GM08714 (cell line): ENCODE results near the gene PACRG.

Experiments
- H3K4me3 ChIP-seq: fragments of 200-500 bp; sonication (Bioruptor generic); 2 replicates; pipeline ENCODE4 v1.5.1; 2014; ENCODE audit warnings: mild to moderate bottlenecking, low read length, inconsistent platforms
- ZNF274 ChIP-seq: IDR thresholded peaks from 2 replicates; pipeline ENCODE4 v1.6.1; 2012; ENCODE audit warnings: mild to moderate bottlenecking, low read depth, low read length

PACRG gene

DNA sequence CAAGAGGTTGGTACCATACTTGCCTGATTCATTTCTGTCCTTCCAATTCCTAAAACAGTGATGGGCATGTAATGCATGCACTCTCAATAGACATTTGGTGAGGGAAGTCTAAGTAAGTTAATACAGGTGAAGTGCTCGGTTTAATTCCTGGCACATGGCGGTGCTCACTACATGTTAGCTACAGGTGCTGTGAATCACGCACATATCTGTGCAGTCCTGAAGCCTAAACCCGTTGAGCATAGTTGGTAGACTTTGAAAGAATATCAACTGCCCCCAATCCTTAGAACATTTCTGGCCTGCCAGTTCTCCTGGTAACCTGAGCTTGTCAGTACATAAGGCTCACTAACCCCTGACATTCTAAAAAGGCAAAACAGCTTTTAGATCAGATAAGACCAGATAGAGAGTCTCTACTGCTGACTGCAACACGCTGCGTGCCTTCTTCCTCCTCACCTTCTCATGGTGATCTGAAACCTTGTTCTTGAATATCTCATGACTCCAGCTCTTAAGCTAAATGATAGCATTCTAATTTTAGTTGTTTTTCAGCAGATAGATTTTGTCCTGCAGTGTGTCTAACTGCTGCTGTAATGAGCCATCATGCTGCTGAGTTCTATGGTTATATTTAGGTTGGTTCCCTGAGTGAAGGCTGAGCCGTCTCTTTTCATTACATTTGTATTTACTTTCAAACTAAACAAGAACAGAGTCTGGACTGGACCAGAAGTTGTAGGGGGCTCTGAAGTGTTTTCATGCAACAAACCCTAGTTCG is 358.3 kb downstream of the PACRG start:
- no peak overlapping the region for H3K4me3 ChIP-seq
- TF ChIP-seq ZNF274 = no peak

DNA sequence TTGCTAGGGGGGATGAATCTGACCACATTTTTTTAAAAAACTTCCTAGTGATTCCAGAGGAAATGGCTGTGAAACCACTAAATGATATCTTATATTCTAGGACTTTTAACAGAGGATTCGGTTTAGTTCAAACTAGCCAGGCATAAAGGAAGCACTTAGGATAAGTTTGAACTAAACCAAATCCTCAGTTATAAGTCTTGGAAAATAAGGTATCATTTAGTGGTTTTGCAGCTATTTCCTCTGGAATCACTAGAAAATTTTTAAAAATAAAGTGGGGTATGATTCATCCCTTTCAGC is 358.8 kb downstream of the PACRG start:
- no peak for TF ChIP-seq ZNF274
- H3K4me3 ChIP-seq = no peak overlapping the region

DNA sequence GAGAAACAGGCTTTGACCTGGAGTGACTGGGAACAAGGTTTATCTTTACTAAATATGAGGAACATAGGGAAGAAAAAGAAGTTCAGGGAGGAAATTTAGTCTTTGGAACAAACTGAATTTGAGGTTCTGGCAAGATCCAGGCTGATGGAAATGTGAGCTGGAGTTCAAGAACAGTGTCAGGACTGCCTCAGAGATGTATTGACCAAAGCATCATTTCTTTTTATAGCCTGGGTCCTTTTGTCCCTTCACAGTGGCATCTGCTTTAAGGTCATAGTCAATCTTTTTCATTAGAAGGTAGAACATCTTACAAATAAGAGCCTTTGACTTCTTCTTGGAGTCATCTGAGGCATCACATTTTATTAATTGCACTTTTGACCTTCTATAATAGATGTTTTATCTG is 360.2 kb downstream of the PACRG start:
- no peak for TF ChIP-seq ZNF274
- H3K4me3 ChIP-seq = no peak overlapping the region

DNA sequence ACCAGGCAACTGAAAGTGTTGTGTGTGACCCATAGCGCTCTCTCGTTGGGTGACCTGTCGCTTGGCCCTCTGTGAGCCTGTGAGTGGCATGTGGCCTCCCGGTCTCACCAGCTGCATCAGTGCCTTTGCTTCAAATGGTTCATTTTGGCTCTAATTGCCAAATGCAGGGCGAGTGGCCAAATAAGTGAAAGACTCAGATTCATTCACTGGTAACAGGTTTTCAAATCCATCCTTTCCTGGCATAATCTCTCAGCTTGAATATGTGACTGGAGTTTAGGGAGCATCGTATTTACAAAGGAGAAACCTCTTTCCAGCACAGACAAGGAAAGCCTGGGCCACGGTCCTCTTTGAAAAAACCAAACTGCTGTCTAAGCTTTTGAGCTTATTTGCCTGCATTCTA is 365.1 kb downstream of the PACRG start:
- TF ChIP-seq ZNF274 = no peak
- no peak overlapping the region for H3K4me3 ChIP-seq

DNA sequence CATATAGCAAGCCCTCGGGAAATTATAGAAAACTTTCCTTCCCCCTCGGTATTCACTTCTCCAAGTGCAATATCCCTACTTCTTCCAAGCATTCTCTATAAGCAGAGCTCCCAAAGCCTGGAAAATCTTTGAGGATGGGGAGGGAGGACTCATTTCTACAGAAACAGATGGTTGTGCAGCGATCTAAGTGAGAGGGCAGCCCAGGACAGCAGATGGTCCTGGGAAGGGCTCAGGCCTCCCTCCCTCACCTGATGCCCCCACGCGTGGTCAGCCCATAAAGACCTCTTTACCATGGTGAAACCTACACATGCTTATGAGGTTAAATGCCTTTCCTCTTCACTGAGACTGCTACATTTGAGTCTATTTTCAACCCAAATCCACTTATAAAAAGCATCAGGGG is 367.1 kb downstream of the PACRG start:
- no peak for TF ChIP-seq ZNF274
- no peak overlapping the region for H3K4me3 ChIP-seq

DNA sequence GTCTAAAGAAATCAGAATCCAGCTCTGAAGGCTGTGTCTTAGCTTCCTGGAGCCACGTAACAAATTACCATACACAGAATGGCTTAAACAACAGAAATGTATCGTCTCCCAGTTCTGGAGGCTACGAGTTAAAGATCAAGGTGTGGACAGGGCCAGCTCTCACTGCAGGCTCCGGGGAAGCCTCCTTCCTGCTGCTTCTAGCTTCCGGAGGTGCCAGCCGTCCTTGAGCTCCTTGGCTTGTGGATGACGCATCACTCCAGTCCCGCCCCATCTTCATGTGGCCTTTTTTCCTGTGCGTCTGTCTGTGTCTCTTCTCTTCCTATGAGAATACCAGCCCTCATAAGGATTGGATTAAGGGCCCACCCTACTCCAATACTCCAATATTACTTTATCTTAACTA is 367.6 kb downstream of the PACRG start:
- no peak overlapping the region for H3K4me3 ChIP-seq
- no peak for TF ChIP-seq ZNF274

DNA sequence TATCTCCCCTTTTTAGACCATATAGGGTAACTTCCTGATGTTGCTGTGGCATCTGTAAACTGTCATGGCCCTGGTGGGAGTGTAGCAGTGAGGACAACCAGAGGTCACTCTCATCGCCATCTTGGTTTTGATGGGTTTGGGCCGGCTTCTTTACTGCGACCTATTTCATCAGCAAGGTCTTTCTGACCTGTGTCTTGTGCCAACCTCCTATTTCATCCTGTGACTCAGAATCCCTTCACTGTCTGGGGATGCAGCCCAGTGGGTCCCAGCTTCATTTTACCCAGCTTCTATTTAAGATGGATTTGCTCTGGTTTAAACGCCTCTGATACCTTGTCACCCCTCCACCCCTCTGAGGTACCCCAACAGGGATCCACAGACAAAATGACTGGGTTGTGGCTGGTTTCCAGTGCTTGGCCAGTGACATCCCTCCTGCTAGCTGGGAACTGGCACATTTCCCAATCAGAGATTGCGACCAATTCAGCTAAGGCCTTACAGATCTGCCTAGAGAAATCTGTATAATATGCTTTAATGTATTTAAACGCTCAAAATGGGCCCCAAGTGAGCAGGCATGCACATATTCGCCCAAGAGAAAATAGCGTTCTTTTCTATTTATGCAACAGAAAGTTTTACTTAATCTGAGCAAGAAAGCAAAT is 371.2 kb downstream of the PACRG start:
- TF ChIP-seq ZNF274 = no peak
- H3K4me3 ChIP-seq = no peak overlapping the region

DNA sequence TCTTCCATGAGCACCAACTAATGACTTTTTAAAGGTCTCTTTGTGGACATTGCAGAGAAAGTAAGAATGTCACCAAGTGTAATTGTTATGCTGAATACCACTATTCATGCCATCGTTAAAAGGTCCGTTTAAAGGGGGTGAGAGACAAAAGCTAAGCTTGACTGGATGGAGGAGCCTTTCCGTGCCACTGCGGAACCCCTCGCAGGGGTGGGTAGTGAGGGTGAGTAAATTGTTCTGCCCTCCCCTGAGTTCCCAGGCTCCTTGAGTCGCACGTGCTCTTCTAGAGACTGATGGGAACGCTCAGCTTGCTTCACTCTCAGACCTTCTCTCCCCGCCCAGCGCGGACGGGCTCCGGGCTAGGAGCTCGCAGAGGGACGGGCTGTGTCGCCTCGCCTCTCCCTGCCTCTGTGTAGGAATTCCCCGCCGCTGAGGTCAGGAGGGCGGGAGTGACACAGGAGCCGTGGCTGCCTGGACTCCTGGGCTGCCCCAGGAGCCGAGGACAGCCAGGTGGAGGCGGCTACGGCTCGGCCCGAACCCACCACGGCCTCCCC is 371.9 kb downstream of the PACRG start:
- H3K4me3 ChIP-seq = no peak overlapping the region
- no peak for TF ChIP-seq ZNF274

DNA sequence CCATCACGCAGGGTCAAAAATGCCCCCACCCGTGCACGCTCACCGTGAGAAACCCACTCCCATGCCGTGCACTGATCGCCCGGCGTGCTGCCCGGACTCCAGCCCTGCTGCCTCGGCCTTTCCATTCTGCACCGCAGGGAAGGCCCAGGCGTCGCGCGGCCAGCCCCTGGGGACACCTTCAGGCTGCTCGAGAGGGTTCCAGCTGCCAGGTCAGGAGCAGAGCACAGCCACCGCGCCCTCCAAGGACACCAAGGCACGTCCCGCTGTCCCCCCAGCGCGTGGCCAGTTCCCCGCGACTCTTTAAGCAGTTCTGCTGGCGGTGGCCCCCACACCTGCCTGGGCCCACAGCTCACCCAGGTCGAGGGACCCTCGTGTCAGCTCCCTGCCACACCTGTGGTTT is 372.5 kb downstream of the PACRG start:
- H3K4me3 ChIP-seq = no peak overlapping the region
- TF ChIP-seq ZNF274 = no peak

DNA sequence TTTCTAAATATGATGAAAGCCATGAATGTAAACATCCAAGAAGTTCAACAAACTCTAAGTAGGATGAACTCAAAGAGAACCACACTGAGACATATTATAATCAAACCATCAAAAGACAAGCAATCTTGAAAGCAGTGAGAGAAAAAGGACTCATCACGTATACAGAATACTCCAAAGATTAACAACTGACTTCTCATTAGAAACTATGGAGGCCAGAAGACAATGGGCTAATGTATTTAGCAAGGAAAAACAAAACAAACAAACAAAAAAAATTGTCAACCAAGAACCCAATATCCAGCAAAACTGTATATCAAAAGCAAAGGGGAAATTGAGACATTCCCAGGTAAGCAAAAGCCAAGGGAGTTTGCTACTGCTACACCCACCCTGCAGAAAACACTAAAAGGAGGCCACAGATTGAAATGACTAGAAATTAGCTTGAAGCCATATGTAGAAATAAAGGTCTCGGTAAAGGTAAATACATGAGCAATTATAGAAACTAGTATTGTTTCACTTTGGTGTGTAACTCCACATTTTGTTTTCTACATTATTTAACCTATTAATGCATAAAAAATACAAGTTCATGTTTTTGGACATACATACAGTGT is 385.7 kb downstream of the PACRG start:
- TF ChIP-seq ZNF274 = no peak
- H3K4me3 ChIP-seq = no peak overlapping the region

DNA sequence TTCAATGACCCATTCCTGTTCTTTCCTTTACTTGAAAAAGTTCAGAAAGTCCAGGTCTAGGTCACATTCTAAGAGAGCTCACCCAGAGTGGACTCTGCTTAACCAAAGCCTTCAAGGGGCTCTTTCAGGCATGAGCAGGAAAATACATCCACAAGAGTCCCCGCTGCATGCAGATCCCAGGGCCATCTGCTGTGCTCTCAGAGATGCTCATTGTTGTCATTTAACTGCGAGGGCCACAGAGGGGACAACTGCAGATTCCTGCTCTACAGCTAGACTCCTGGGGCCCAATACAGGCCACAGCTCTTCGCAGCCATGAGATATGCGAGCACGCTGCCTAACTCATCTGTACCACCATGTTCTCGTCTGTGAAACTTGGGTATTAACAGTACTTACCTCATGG is 391.2 kb downstream of the PACRG start:
- TF ChIP-seq ZNF274 = no peak
- H3K4me3 ChIP-seq = no peak overlapping the region

DNA sequence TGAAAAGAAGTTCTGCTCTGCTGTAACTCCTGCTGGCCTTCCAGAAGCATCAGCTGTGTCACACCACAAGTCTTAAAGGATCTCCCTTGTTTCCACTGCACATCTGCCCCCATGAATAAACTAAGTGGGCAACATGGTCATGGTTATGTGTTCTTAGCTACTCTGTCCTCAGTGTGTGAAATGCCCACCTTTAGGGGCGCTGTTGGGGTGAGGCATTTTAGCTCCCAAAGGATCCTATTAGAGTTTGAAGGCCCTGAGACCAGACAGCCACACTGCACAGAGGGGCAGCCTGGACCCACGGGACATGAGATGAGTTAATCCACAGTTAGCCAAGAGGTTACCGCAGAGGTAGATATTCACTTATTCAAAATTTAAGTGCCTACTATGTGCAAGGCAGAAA is 392.4 kb downstream of the PACRG start:
- no peak overlapping the region for H3K4me3 ChIP-seq
- TF ChIP-seq ZNF274 = no peak

DNA sequence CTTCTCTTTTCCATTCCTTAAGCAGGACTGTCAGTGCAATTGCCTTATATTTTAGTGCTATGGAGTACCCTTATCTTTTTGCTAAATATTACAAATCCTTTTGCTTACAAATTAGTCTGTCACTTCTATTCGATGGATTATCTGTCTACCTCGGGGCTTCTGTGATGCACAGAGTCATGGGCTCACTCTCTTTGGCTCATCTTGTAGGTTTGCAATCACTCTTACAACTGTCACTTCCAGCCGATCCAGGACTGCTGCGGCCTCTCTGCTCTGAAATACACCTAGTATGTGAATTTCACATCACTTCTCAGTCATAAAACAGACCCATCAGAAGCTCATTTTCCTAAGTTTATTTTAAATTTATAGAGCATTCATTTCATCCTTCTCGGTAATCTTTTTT is 393.5 kb downstream of the PACRG start:
- TF ChIP-seq ZNF274 = no peak
- H3K4me3 ChIP-seq = no peak overlapping the region

DNA sequence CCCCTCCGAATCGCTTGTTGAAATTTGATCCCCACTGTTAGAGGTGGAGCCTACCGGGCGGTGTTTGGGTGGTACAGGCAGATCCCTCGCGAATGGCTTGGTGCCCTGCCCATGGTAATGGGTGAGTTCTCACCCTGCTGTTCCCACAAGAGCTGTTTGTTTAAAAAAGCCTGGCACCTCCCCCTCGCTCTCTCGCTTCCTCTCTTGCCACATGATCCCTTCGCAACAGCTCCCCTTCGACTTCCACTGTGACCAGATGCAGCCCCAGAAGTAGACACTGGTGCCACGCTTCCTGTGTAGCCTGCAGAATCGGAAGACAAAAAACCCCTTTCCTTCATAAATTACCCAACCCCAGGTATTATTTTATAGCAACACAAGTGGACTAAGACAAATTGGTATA is 394.6 kb downstream of the PACRG start:
- no peak overlapping the region for H3K4me3 ChIP-seq
- no peak for TF ChIP-seq ZNF274

DNA sequence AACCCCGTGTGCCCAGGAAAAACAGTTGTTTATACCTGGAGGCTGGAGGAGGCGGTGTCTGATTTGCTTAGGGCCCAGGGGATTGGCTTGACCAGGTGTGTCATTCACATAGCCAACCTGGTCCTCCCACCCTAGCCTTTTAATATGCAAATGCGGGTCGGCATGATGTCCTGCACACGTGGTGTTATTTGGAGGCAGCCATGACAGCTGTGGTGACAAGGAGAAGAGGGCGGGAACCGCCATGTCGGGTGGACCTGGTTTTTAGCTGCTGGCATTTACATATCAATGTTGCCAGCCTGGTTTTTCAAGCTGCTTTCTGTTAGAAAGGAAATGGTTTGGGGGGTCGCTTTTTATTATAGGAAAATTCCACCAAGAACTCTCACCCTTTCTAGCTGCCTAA is 395.3 kb downstream of the PACRG start:
- TF ChIP-seq ZNF274 = no peak
- H3K4me3 ChIP-seq = no peak overlapping the region
